ENCODE data around the gene ZNF215.
A peak's percentile ranks its signal among the peaks of the same experiment; 100 is the strongest.
"Not testable (repeated sequence)": the region's sequence is repeated elsewhere in the genome, so short reads cannot be mapped to it uniquely, and the experiment has no call there.

Gene ZNF215

DNA sequence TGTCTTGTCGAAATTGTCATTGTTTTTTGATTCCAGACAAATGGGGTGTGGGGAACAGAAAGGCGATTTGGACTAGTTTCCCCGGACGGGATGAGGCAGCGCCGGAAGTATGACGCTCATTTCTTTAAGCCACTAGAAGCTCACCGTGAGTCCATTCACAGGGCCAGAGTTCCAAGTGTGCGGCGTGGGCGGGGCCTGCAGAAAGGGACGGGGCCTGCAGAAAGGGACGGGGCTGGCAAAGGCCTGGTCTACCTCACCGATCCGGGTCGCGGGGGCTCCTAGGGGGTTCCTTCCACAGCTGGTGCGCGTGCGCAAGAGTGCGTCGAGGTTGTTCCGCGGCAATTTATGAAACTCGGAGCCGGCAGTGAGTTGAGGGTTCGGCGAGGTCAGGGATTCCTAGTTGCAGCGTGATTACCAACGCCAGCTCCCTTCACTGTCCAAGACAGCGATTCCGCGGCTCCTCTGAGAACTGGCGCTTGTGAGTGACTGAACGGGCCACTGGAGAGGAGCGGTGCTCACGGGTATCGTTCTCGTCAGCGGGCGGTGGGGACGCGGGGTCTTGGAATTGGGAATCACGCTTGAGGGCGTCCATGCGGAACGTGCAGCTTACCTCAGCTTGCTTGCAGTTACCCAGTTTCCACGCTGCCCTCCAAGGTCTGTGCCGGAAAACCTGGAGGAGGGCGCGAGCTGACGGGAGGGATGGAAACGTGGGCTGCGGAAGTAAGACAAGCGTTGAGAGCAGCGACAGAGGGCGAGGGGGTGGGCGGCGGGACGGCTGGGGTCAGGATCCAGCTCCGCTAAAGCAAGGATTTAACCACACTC is at the start of gene ZNF215:
ZNF215 (plus strand) TSS at position 219 of the 822 bp plus-strand sequence. CDS start 5,847 bp downstream, outside the sequence.
- peak; percentile 17 to 30 for DNase-seq (ENCODE audit: extremely low read depth in 1 of 2, low read depth in 1 of 2)

DNA sequence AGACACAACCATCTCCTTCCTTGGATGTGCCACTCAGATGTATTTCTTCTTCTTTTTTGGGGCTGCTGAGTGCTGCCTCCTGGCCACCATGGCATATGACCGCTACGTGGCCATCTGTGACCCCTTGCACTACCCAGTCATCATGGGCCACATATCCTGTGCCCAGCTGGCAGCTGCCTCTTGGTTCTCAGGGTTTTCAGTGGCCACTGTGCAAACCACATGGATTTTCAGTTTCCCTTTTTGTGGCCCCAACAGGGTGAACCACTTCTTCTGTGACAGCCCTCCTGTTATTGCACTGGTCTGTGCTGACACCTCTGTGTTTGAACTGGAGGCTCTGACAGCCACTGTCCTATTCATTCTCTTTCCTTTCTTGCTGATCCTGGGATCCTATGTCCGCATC is 49.3 kb upstream of the ZNF215 start:
- DNase-seq (ENCODE audit: extremely low read depth in 1 of 2, low read depth in 1 of 2): no peak

GRCh38 chr11:6882751-6883150 is 43.5 kb upstream of the ZNF215 start:
- DNase-seq (ENCODE audit: extremely low read depth in 1 of 2, low read depth in 1 of 2): no peak

DNA sequence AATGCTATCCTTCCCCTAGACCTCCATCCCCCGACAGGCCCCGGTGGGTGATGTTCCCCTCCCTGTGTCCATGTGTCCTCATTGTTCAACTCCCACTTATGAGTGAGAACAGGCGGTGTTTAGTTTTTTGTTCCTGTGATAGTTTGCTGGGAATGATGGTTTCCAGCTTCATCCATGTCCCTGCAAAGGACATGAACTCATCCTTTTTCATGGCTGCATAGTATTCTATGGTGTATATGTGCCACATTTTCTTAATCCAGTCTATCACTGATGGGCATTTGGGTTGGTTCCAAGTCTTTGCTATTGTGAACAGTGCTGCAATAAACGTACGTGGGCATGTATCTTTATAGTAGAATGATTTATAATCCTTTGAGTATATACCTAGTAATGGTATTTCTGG is 38.5 kb upstream of the ZNF215 start:
- DNase-seq (ENCODE audit: extremely low read depth in 1 of 2, low read depth in 1 of 2): not testable (repeated sequence)

GRCh38 chr11:6888830-6889229 is 37.4 kb upstream of the ZNF215 start:
- no peak for DNase-seq (ENCODE audit: extremely low read depth in 1 of 2, low read depth in 1 of 2)

- DNase-seq (ENCODE audit: extremely low read depth in 1 of 2, low read depth in 1 of 2): no peak
These were observed 36.4 kb upstream of the ZNF215 start for GRCh38 chr11:6889835-6890234.

DNA sequence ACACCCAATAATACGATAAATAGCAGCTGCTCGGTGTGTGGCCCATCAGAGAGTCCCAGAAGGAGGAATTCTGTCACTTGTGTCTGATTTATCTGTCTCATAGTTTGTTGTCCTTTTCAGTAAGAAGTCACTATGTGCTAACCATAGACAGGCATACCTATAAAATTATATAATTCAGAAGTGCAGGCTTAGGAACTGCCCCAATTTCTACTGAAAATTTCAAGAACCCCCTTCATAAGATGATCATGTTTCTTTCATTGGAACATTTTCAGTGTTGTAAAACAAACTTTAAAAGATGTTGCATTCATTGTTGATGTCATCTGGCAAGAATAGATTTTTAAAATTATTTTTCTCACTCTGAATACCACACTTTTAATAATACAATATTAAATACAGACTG is 33.8 kb upstream of the ZNF215 start, which contains the start of gene OR2D2:
OR2D2 (minus strand) TSS at position 101 of the 400 bp plus-strand sequence; CDS start at position 101, 0 bp downstream.
- no peak for DNase-seq (ENCODE audit: extremely low read depth in 1 of 2, low read depth in 1 of 2)

GRCh38 chr11:6894097-6894496 is 32.1 kb upstream of the ZNF215 start:
- no peak for DNase-seq (ENCODE audit: extremely low read depth in 1 of 2, low read depth in 1 of 2)

DNA sequence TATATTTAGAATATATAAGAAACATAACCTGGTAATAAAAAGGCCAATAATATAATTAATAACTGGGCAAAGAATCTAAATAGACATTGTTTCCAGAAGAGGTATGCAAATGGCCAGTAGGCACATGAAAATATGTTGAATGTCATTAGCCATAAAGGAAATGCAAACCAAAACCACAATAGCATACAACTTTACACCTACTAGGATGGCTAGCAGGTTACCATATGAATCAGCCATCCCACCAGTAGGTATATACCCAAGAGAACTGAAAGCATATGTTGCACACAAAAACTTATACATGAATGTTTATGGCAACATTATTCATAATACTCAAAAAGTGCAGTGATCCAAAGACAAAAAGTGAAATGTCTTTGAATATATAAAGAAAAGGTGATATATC is 31.2 kb upstream of the ZNF215 start:
- no peak for DNase-seq (ENCODE audit: extremely low read depth in 1 of 2, low read depth in 1 of 2)

GRCh38 chr11:6898911-6899310 is 27.3 kb upstream of the ZNF215 start:
- no peak for DNase-seq (ENCODE audit: extremely low read depth in 1 of 2, low read depth in 1 of 2)

DNA sequence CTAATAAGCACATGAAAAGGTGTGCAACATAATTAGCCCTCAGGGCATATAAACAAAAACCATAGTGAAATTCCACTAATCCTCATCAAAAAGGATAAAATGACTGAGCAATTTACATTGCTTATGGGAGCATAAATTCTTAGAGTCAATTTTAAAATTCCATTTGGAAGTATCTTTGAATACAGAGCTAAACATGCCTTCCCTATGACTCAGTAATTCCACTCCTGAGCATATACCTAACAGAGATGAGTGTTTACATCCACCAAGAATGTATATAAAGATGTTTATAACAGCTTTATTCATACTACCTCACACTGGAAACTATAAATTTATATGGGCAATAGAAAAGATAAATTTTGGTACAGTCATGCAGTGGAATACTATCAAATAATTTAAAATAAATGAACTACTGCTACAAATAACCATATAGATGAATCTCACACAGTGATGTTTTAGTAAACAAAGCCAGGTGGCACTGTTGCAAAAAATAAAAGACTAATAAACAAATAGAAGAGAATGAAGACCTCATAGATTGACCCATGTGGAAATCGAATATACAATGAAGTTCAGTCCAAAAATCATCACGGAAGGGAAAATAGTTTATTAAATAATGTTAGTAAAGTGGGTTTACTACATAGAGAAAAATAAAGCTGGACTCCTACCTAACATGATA is 25.8 kb upstream of the ZNF215 start:
- no peak for DNase-seq (ENCODE audit: extremely low read depth in 1 of 2, low read depth in 1 of 2)

DNA sequence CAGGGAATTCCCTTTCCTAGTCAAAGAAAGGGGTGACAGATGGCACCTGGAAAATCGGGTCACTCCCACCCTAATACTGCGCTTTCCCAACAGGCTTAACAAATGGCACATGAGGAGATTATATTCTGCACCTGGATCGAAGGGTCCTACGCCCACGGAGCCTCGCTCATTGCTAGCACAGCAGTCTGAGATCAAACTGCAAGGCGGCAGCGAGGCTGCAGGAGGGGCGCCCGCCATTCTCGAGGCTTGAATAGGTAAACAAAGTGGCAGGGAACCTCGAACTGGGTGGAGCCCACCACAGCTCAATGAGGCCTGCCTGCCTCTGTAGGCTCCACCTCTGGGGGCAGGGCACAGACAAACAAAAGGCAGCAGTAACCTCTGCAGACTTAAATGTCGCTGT is 21.4 kb upstream of the ZNF215 start:
- not testable (repeated sequence) for DNase-seq (ENCODE audit: extremely low read depth in 1 of 2, low read depth in 1 of 2)

- no peak for DNase-seq (ENCODE audit: extremely low read depth in 1 of 2, low read depth in 1 of 2)
These were observed 14.8 kb upstream of the ZNF215 start for GRCh38 chr11:6911378-6911777.

DNA sequence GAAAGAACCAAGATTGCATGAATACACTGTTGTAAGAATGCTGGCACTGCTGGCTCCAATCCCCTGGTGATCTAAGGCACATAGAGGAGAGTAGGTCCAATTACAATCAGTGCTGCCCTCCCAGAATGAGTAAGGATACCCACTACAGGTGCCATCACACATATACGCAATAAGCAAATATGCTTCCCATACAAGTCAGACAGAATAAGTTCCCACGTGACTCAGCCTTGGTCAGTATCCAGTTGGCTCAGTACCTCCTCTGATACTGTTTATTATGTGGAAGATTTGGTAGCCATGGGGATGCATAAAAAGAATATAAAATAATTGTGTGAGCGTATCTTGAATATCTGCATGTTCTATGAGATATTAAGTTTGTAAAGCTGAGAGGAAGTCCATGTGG is 14.3 kb upstream of the ZNF215 start:
- DNase-seq (ENCODE audit: extremely low read depth in 1 of 2, low read depth in 1 of 2): no peak

GRCh38 chr11:6919698-6920097 is 6.5 kb upstream of the ZNF215 start:
- DNase-seq (ENCODE audit: extremely low read depth in 1 of 2, low read depth in 1 of 2): no peak

DNA sequence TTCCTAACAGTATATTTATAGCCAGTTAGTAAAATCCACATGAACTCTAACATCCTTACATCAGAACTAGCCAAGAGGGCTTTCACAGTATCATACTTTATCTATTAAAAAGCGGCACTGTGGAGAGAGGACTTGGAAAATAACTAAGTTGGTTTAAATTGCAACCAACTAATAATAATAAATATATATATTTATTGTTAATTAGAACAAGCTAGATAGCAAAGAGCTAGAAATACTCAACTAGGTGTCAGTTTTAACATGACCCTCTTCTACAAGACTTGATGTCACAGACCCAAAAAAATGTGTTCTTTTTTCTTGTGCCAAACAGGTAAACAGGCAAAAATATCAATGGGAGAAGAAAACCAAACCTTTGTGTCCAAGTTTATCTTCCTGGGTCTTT is 5.5 kb upstream of the ZNF215 start, which contains the start of gene OR2D3:
OR2D3 (plus strand) TSS at position 301 of the 400 bp plus-strand sequence; CDS start at position 301, 0 bp downstream.
- DNase-seq (ENCODE audit: extremely low read depth in 1 of 2, low read depth in 1 of 2): no peak

- no peak for DNase-seq (ENCODE audit: extremely low read depth in 1 of 2, low read depth in 1 of 2)
These were observed 1.1 kb upstream of the ZNF215 start for GRCh38 chr11:6925007-6925577.

- no peak for DNase-seq (ENCODE audit: extremely low read depth in 1 of 2, low read depth in 1 of 2)
These were observed 504 bp upstream of the ZNF215 start for GRCh38 chr11:6925636-6926207.

DNA sequence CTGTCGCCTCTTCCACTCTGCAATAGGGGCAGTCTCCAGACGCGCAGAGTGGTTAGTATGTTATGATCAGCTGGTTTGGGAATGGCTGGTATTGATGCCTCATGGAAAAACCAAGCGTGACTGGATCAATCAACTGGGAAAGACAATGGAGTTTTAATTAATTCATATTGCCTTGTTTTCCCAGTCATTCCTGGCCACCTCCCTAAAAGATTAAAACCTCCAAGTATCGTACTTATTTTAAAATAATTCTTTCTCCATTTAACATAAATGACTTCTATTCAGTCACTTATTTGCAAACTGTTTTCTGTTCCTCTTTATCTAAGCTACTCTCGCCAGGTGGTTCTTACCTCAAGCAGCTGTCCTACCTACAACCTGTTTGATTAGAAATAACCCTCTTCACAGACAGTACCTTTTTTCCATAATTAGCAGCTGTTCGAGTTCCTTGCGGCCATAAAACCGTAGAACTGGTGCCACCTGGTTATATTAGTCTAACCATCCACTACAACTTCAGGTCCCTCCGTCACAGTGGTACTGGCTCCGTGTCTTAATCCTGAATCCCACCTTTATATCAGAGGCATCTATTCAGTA is 898 bp downstream of the ZNF215 start:
- DNase-seq (ENCODE audit: extremely low read depth in 1 of 2, low read depth in 1 of 2): no peak

DNA sequence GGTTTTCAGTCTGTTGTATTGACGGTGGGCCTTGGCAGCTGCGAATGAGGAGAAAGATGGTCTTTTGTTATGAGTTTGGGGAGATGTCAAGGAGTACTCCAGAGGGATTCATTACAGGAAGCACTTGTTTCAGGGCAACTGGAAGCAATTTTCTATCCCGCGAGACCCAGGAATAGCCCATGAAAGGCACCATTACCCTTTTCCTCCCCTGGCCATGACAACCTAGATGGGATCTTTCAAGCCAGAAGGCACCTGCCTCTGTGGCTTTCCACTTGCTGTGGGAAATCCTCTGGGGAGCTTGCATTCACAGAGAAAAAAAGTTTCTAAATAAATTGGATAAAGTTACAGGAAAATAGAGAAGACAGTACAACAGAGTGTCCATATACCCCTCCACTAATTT is 2.7 kb downstream of the ZNF215 start:
- DNase-seq (ENCODE audit: extremely low read depth in 1 of 2, low read depth in 1 of 2): no peak

GRCh38 chr11:6931146-6931713 is 5.0 kb downstream of the ZNF215 start:
- DNase-seq (ENCODE audit: extremely low read depth in 1 of 2, low read depth in 1 of 2): no peak
